Erythroblast (primary cell): ENCODE results near the gene ZNF436.

Source experiments
- GATA1 ChIP-seq: IDR thresholded peaks from 2 replicates; pipeline ENCODE4 v1.6.1; 2011; ENCODE audit warnings: low read depth, mild to moderate bottlenecking, control low read depth, low read length, moderate library complexity
- POLR2A ChIP-seq: IDR thresholded peaks from 2 replicates; pipeline ENCODE4 v1.6.1; 2011; ENCODE audit warnings: mild to moderate bottlenecking, low read length

GRCh38 chr1:23344987-23345472 lies 24.6 kb downstream of the ZNF436 start:
- TF ChIP-seq POLR2A, result no peak
- TF ChIP-seq GATA1, result no peak
